Eye (tissue), 1 donor: Measurements from ENCODE around the gene TRPM5.

Source experiments
- DNase-seq: peaks from one replicate; pipeline ENCODE4 v3.0.0-alpha.2; 2015

TRPM5 gene

GRCh38 chr11:2436013-2436520 is 8.2 kb downstream of the TRPM5 start:
- DNase-seq, result no peak

GRCh38 chr11:2435288-2436012 is 8.9 kb downstream of the TRPM5 start:
- no peak for DNase-seq

GRCh38 chr11:2434506-2435255 is 9.6 kb downstream of the TRPM5 start:
- no peak for DNase-seq

- no peak for DNase-seq
These were observed 10.3 kb downstream of the TRPM5 start for GRCh38 chr11:2434008-2434407.

- no peak for DNase-seq
These were observed 11.0 kb downstream of the TRPM5 start for GRCh38 chr11:2433106-2433925.

- DNase-seq, result no peak
These were observed 11.7 kb downstream of the TRPM5 start for GRCh38 chr11:2432628-2433071.

- DNase-seq, result no peak
These were observed 12.1 kb downstream of the TRPM5 start for GRCh38 chr11:2432171-2432621.

- no peak for DNase-seq
These were observed 12.9 kb downstream of the TRPM5 start for GRCh38 chr11:2431395-2431794.

GRCh38 chr11:2428322-2428795 is 16.0 kb downstream of the TRPM5 start:
- peak; percentile 77 for DNase-seq

GRCh38 chr11:2427721-2428321 is 16.5 kb downstream of the TRPM5 start:
- no peak for DNase-seq

GRCh38 chr11:2426826-2427521 is 17.3 kb downstream of the TRPM5 start:
- no peak for DNase-seq

GRCh38 chr11:2426221-2426620 is 18.1 kb downstream of the TRPM5 start:
- DNase-seq, result no peak

- DNase-seq, result no peak
These were observed 18.8 kb downstream of the TRPM5 start for GRCh38 chr11:2425506-2425905.

GRCh38 chr11:2424811-2425495 is 19.4 kb downstream of the TRPM5 start:
- DNase-seq, result no peak

- no peak for DNase-seq
These were observed 20.9 kb downstream of the TRPM5 start for GRCh38 chr11:2423157-2424025.

- no peak for DNase-seq
These were observed 21.7 kb downstream of the TRPM5 start for GRCh38 chr11:2422461-2423156.

GRCh38 chr11:2421996-2422395 is 22.3 kb downstream of the TRPM5 start:
- no peak for DNase-seq

GRCh38 chr11:2421226-2421994 is 22.9 kb downstream of the TRPM5 start:
- no peak for DNase-seq
